Measurements from ENCODE around the gene ZNF407. TPM values are rescaled to one million over a fixed set of nuclear protein-coding genes. Genes with fewer than 3 reads are reported as not detected.

ZNF407 gene
- total RNA-seq, 1 experiment from 2014 or later = 7.6 TPM

DNA sequence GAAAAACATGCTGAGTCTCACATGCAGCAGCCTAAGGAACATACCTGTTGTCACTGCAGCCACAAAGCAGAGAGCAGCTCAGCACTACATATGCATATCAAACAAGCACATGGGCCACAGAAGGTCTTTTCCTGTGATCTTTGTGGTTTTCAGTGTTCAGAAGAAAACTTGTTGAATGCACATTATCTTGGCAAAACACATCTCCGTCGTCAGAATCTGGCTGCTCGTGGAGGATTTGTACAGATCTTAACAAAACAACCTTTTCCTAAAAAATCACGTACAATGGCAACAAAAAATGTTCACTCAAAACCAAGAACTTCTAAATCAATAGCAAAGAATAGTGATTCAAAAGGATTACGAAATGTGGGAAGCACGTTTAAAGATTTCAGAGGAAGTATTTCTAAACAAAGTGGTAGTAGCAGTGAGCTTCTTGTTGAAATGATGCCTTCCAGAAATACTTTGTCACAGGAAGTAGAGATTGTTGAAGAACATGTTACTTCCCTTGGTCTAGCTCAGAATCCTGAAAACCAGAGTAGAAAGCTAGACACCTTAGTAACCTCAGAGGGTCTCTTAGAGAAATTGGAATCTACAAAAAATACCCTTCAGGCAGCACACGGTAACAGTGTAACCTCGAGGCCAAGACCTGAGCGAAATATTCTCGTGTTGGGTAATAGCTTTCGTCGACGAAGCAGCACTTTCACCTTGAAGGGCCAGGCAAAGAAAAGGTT is 34.1 kb downstream of the ZNF407 start:
- no peak overlapping the region for H2AFZ ChIP-seq (ENCODE audit: low read depth, low read length, poor library complexity, severe bottlenecking)
- intact Hi-C loops (cut with micrococcal nuclease) = no loop called here

DNA sequence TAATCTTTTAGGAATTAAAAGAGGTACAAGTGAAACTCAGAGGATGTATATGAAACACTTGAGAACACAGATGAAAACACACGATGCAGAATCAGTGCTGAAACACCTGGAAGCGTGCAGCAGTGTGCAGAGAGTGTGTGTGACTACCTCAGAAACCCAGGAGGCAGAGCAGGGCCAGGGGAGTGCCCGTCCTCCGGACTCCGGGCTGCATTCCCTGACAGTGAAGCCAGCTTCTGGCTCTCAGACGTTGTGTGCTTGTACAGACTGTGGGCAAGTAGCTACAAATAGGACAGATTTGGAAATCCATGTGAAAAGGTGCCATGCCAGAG is 34.6 kb downstream of the ZNF407 start:
- Histone ChIP-seq H2AFZ (ENCODE audit: low read depth, low read length, poor library complexity, severe bottlenecking) (no peak overlapping the region), H3K4me2 (ENCODE audit: low read length) (no peak overlapping the region), H3K36me3 (ENCODE audit: control insufficient read depth in 1 of 2, insufficient read depth in 2 of 2, low read length in 2 of 2) (no peaks in the 10 kb centered on the region), H3K9me3 (ENCODE audit: control insufficient read depth in 1 of 2, insufficient read depth in 1 of 2, low read depth in 1 of 2, low read length in 2 of 2) (no peaks in the 10 kb centered on the region), H3K79me2 (ENCODE audit: insufficient read depth, low read length) (0 out of 2 replicates have a peak, but pooled peaks cover under 1% of the 10 kb centered on the region), H3K4me3 (replicated peaks in 1 of 2; ENCODE audit: low read depth in 1 of 2, low read length in 2 of 2) (no peak overlapping the region), H3K9me2 (ENCODE audit: insufficient read depth) (no peaks in the 10 kb centered on the region), H3K27ac (ENCODE audit: low read depth, low read length) (no peak overlapping the region), H3K4me1 (ENCODE audit: control insufficient read depth in 1 of 2, insufficient read depth in 2 of 2, low read length in 2 of 2) (peaks cover 0 to 6% of the 10 kb centered on the region in 2 experiments; a peak in 1 of 4 replicates), H3K9ac (ENCODE audit: low read length) (no peak overlapping the region), H3K27me3 (ENCODE audit: insufficient read depth, low read length) (no peaks in the 10 kb centered on the region), H4K20me1 (ENCODE audit: insufficient read depth) (no peaks in the 10 kb centered on the region)
- no TSS peak for BruUV-seq (replicated peaks)
- ChIA-PET CTCF (no interaction called here), POLR2A (no interaction called here), RAD21 (ENCODE audit: low non-redundant PET in 1 of 2, low total read pairs in 2 of 2, uncharacterized antibody in 2 of 2, unreplicated experiment in 2 of 2) (no interaction called here)
- intact Hi-C loops (cut with micrococcal nuclease) = no loop called here
- ATAC-seq (no peak), DNase-seq (ENCODE audit: low read depth, low spot score) (no peak)
- no peak for TF ChIP-seq EZH2 (IDR thresholded peaks at IDR 0.05)
- no peak for TF ChIP-seq SRF (IDR thresholded peaks at IDR 0.05; ENCODE audit: low read depth)
- TF ChIP-seq ELF1 (IDR thresholded peaks at IDR 0.05; ENCODE audit: borderline replicate concordance, low read depth) = no peak
- no peak for TF ChIP-seq SIN3A (IDR thresholded peaks at IDR 0.05; ENCODE audit: low read depth)
- TF ChIP-seq YY1 (IDR thresholded peaks at IDR 0.05; ENCODE audit: extremely low read depth, insufficient replicate concordance, low read depth, low read length) = no peak
- TF ChIP-seq JUND (IDR thresholded peaks at IDR 0.05) = no peak
- TF ChIP-seq ZFX (IDR thresholded peaks at IDR 0.05) = no peak
- TF ChIP-seq, protein P1, sequence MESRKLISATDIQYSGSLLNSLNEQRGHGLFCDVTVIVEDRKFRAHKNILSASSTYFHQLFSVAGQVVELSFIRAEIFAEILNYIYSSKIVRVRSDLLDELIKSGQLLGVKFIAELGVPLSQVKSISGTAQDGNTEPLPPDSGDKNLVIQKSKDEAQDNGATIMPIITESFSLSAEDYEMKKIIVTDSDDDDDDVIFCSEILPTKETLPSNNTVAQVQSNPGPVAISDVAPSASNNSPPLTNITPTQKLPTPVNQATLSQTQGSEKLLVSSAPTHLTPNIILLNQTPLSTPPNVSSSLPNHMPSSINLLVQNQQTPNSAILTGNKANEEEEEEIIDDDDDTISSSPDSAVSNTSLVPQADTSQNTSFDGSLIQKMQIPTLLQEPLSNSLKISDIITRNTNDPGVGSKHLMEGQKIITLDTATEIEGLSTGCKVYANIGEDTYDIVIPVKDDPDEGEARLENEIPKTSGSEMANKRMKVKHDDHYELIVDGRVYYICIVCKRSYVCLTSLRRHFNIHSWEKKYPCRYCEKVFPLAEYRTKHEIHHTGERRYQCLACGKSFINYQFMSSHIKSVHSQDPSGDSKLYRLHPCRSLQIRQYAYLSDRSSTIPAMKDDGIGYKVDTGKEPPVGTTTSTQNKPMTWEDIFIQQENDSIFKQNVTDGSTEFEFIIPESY (IDR thresholded peaks at IDR 0.05; ENCODE audit: extremely low read depth, insufficient replicate concordance, low read length) = no peak
- TF ChIP-seq, protein P2, sequence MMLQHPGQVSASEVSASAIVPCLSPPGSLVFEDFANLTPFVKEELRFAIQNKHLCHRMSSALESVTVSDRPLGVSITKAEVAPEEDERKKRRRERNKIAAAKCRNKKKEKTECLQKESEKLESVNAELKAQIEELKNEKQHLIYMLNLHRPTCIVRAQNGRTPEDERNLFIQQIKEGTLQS (IDR thresholded peaks at IDR 0.05) = no peak
- no peak for TF ChIP-seq FOSL1 (IDR thresholded peaks at IDR 0.05; ENCODE audit: low read depth)
- no peak for TF ChIP-seq EGR1 (IDR thresholded peaks at IDR 0.05; ENCODE audit: low read depth)
- TF ChIP-seq CEBPB (IDR thresholded peaks at IDR 0.05; ENCODE audit: low read depth) = no peak
- TF ChIP-seq RAD21 (IDR thresholded peaks at IDR 0.05; ENCODE audit: low read depth) = no peak
- no peak for TF ChIP-seq EZH2phosphoT487 (IDR thresholded peaks at IDR 0.05; ENCODE audit: borderline replicate concordance)
- no peak for TF ChIP-seq POLR2A (IDR thresholded peaks at IDR 0.05; ENCODE audit: borderline replicate concordance, extremely low read depth, insufficient read depth, insufficient read length)
- no peak for TF ChIP-seq TCF7L2 (IDR thresholded peaks at IDR 0.05; ENCODE audit: borderline replicate concordance, extremely low read depth, insufficient read depth, insufficient read length)

More for the DNA sequence above, 34.1 kb downstream of the ZNF407 start:
- ATAC-seq (no peak), DNase-seq (ENCODE audit: low read depth, low spot score) (no peak)
- CTCF ChIA-PET = no interaction called here
- RAD21 ChIA-PET (ENCODE audit: low non-redundant PET in 1 of 2, low total read pairs in 2 of 2, uncharacterized antibody in 2 of 2, unreplicated experiment in 2 of 2) = no interaction called here
- H3K27ac ChIP-seq (ENCODE audit: low read depth, low read length) = no peak overlapping the region
- BruUV-seq (replicated peaks) = no TSS peak
- H3K36me3 ChIP-seq (ENCODE audit: control insufficient read depth in 1 of 2, insufficient read depth in 2 of 2, low read length in 2 of 2) = no peaks in the 10 kb centered on the region
- H3K9ac ChIP-seq (ENCODE audit: low read length) = no peak overlapping the region
- no peaks in the 10 kb centered on the region for H3K27me3 ChIP-seq (ENCODE audit: insufficient read depth, low read length)
- TF ChIP-seq EZH2 (IDR thresholded peaks at IDR 0.05) = no peak
- TF ChIP-seq POLR2A (IDR thresholded peaks at IDR 0.05; ENCODE audit: borderline replicate concordance, extremely low read depth, insufficient read depth, insufficient read length) = no peak
- TF ChIP-seq YY1 (IDR thresholded peaks at IDR 0.05; ENCODE audit: extremely low read depth, insufficient replicate concordance, low read depth, low read length) = no peak
- TF ChIP-seq SRF (IDR thresholded peaks at IDR 0.05; ENCODE audit: low read depth) = no peak
- TF ChIP-seq, protein P3, sequence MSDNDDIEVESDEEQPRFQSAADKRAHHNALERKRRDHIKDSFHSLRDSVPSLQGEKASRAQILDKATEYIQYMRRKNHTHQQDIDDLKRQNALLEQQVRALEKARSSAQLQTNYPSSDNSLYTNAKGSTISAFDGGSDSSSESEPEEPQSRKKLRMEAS (IDR thresholded peaks at IDR 0.05) = no peak
- no peak for TF ChIP-seq EGR1 (IDR thresholded peaks at IDR 0.05; ENCODE audit: low read depth)
- TF ChIP-seq EZH2phosphoT487 (IDR thresholded peaks at IDR 0.05; ENCODE audit: borderline replicate concordance) = no peak
- TF ChIP-seq ELF1 (IDR thresholded peaks at IDR 0.05; ENCODE audit: borderline replicate concordance, low read depth) = no peak
- no peak for TF ChIP-seq POLR2AphosphoS5 (IDR thresholded peaks at IDR 0.05; ENCODE audit: low read depth, low read length)
- no peak for TF ChIP-seq SP1 (IDR thresholded peaks at IDR 0.05; ENCODE audit: low read depth)
- no peak for TF ChIP-seq CBX3 (IDR thresholded peaks at IDR 0.05; ENCODE audit: low read depth)
- TF ChIP-seq ZNF274 (IDR thresholded peaks at IDR 0.05; ENCODE audit: low read depth, low read length) = no peak
- POLR2A ChIA-PET = no interaction called here
- no peak overlapping the region for H3K4me2 ChIP-seq (ENCODE audit: low read length)
- H3K4me1 ChIP-seq (ENCODE audit: control insufficient read depth in 1 of 2, insufficient read depth in 2 of 2, low read length in 2 of 2) = peaks cover 0 to 6% of the 10 kb centered on the region in 2 experiments; a peak in 1 of 4 replicates
- H3K4me3 ChIP-seq (replicated peaks in 1 of 2; ENCODE audit: low read depth in 1 of 2, low read length in 2 of 2) = no peak overlapping the region
- H3K9me2 ChIP-seq (ENCODE audit: insufficient read depth) = no peaks in the 10 kb centered on the region
- 0 out of 2 replicates have a peak, but pooled peaks cover 4% of the 10 kb centered on the region for H3K79me2 ChIP-seq (ENCODE audit: insufficient read depth, low read length)
- H3K9me3 ChIP-seq (ENCODE audit: control insufficient read depth in 1 of 2, insufficient read depth in 1 of 2, low read depth in 1 of 2, low read length in 2 of 2) = no peaks in the 10 kb centered on the region
- no peaks in the 10 kb centered on the region for H4K20me1 ChIP-seq (ENCODE audit: insufficient read depth)
